T47D (cell line): ENCODE results near the gene UNC93B1.

Experiments
- DNase-seq, 2 experiments: peaks; one replicate each; pipeline versions ENCODE4 v3.0.0 to v3.0.0-alpha.2; 2011 to 2012; ENCODE audit warnings: low read depth in 1 of 2, low spot score in 1 of 2
- JUND ChIP-seq: IDR thresholded peaks from 2 replicates; pipeline ENCODE4 v1.6.1; 2012; ENCODE audit warnings: low read depth
- in situ Hi-C: cut with HindIII; loops from 2 replicates; pipeline ENCODE4 v1.10.0; 2016; ENCODE audit warnings: low sequenced_read_pairs, low pct_unique_long_range_greater_than_20kb

The UNC93B1 gene

GRCh38 chr11:68043349-68044144 is 39.6 kb upstream of the UNC93B1 start:
- DNase-seq = no peak
- in situ Hi-C loops = no loop called here

GRCh38 chr11:68043029-68043348 is 39.1 kb upstream of the UNC93B1 start:
- in situ Hi-C loops = no loop called here
- TF ChIP-seq JUND = no peak
- no peak for DNase-seq

More at GRCh38 chr11:68043349-68044144, 39.6 kb upstream of the UNC93B1 start:
- no peak for TF ChIP-seq JUND

- DNase-seq = no peak
- in situ Hi-C loops = no loop called here
- no peak for TF ChIP-seq JUND
These were observed 38.5 kb upstream of the UNC93B1 start for GRCh38 chr11:68042219-68043028.

GRCh38 chr11:68041617-68042218 is 37.8 kb upstream of the UNC93B1 start:
- in situ Hi-C loops = no loop called here
- no peak for DNase-seq
- TF ChIP-seq JUND = no peak

GRCh38 chr11:68040957-68041591 is 37.2 kb upstream of the UNC93B1 start:
- no peak for DNase-seq
- TF ChIP-seq JUND = no peak
- in situ Hi-C loops = no loop called here

- DNase-seq = peak in 1 of 2 experiments; percentile 53
- in situ Hi-C loops = no loop called here
- no peak for TF ChIP-seq JUND
These were observed 36.4 kb upstream of the UNC93B1 start for GRCh38 chr11:68040101-68040956.

GRCh38 chr11:68039526-68040086 is 35.7 kb upstream of the UNC93B1 start:
- TF ChIP-seq JUND = no peak
- in situ Hi-C loops = no loop called here
- DNase-seq = no peak

- in situ Hi-C loops = no loop called here
- DNase-seq = peak; percentile 95 to 99
- TF ChIP-seq JUND = no peak
These were observed 35.0 kb upstream of the UNC93B1 start, which contains the start of gene TCIRG1 for GRCh38 chr11:68038718-68039525. Gene TCIRG1 (plus strand): TSS chr11:68039025. CDS start chr11:68041272, 2,247 bp downstream.

GRCh38 chr11:68038226-68038717 is 34.4 kb upstream of the UNC93B1 start:
- TF ChIP-seq JUND = no peak
- DNase-seq = peak in 1 of 2 experiments; percentile 57
- in situ Hi-C loops = no loop called here

GRCh38 chr11:68037411-68038225 is 33.7 kb upstream of the UNC93B1 start:
- no peak for DNase-seq
- no peak for TF ChIP-seq JUND
- in situ Hi-C loops = no loop called here
